HEK293T (cell line): Measurements from ENCODE around the gene TPP2.

ENCODE experiments used
- CTCF ChIA-PET: fragments of 350-600 bp; formaldehyde crosslinking; extraction: SDS; loops from one replicate; lab custom pipeline; 2021; ENCODE audit warnings: antibody characterized with exemption, inconsistent platforms; lab: Yijun Ruan, JAX
- POLR2A ChIA-PET: fragments of 350-600 bp; formaldehyde crosslinking; extraction: SDS; loops from one replicate; lab custom pipeline; 2020; ENCODE audit warnings: antibody characterized with exemption, inconsistent platforms; lab: Yijun Ruan, JAX
- DNase-seq: peaks from one replicate; pipeline ENCODE4 v3.0.0; 2012; ENCODE audit warnings: mixed read lengths; ENCODE audit errors: extremely low spot score
- ARNT ChIP-seq: fragments of 450-650 bp; IDR thresholded peaks from 2 replicates; pipeline ENCODE4 v1.6.1; 2017; ENCODE audit warnings: mild to moderate bottlenecking
- BHLHE40 ChIP-seq: fragments of 450-650 bp; IDR thresholded peaks from 2 replicates; pipeline ENCODE4 v1.6.1; 2016; ENCODE audit warnings: mild to moderate bottlenecking, moderate library complexity, borderline replicate concordance
- CTBP1 ChIP-seq: fragments of 450-650 bp; IDR thresholded peaks from 2 replicates; pipeline ENCODE4 v1.6.1; 2016; ENCODE audit warnings: borderline replicate concordance
- ELF4 ChIP-seq: fragments of 450-650 bp; IDR thresholded peaks from 2 replicates; pipeline ENCODE4 v1.6.1; 2017; ENCODE audit warnings: antibody characterized with exemption
- FOXA1 ChIP-seq: fragments of 450-650 bp; IDR thresholded peaks from 2 replicates; pipeline ENCODE4 v1.6.1; 2016; ENCODE audit warnings: mild to moderate bottlenecking
- FOXK2 ChIP-seq: fragments of 450-650 bp; IDR thresholded peaks from 2 replicates; pipeline ENCODE4 v1.6.1; 2016; ENCODE audit warnings: mild to moderate bottlenecking
- FOXM1 ChIP-seq: fragments of 450-650 bp; IDR thresholded peaks from 2 replicates; pipeline ENCODE4 v1.6.1; 2017; ENCODE audit warnings: mild to moderate bottlenecking, borderline replicate concordance
- HDGF ChIP-seq: fragments of 450-650 bp; IDR thresholded peaks from 2 replicates; pipeline ENCODE4 v1.6.1; 2017; ENCODE audit warnings: antibody characterized with exemption, borderline replicate concordance
- L3MBTL2 ChIP-seq: fragments of 450-650 bp; conservative IDR thresholded peaks from 2 replicates; pipeline ENCODE4 v1.6.1; 2016; ENCODE audit warnings: mild to moderate bottlenecking
- LEF1 ChIP-seq: fragments of 450-650 bp; IDR thresholded peaks from 2 replicates; pipeline ENCODE4 v1.6.1; 2017; ENCODE audit warnings: mild to moderate bottlenecking, borderline replicate concordance
- NFRKB ChIP-seq: fragments of 450-650 bp; IDR thresholded peaks from 2 replicates; pipeline ENCODE4 v1.6.1; 2016; ENCODE audit warnings: mild to moderate bottlenecking, moderate library complexity
- PKNOX1 ChIP-seq: fragments of 450-650 bp; IDR thresholded peaks from 2 replicates; pipeline ENCODE4 v1.6.1; 2016
- SP1 ChIP-seq: fragments of 450-650 bp; IDR thresholded peaks from 2 replicates; pipeline ENCODE4 v1.6.1; 2017
- SUZ12 ChIP-seq: fragments of 450-650 bp; IDR thresholded peaks from 2 replicates; pipeline ENCODE4 v1.6.1; 2016; ENCODE audit warnings: mild to moderate bottlenecking
- TARDBP ChIP-seq: fragments of 450-650 bp; IDR thresholded peaks from 2 replicates; pipeline ENCODE4 v1.6.1; 2016
- ZNF384 ChIP-seq: fragments of 450-650 bp; IDR thresholded peaks from 2 replicates; pipeline ENCODE4 v1.6.1; 2016

The TPP2 gene

GRCh38 chr13:102696465-102696864 lies 99.7 kb downstream of the TPP2 start:
- ChIA-PET POLR2A (no interaction called here), CTCF (no interaction called here)

DNA sequence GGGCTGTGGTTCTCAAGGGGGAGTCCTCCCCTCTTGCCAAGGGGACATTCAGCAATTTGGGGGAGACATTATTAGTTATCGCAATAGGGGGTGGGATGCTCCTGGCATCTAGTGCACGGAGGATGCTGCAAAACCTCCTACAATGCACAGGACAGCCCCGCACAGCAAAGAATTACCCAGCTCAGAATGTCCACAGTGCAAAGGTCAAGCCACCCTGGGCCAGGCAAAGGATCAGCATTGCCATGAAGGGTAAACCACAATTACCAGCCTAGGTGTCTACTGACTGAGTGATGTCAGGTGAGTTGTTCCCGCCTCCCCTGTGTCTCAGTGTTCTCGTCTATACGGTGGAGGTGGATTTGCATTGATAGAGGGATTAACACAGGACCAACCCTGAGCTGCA lies 100.5 kb downstream of the TPP2 start:
- POLR2A ChIA-PET = no interaction called here
- DNase-seq = no peak
- TF ChIP-seq ARNT = no peak
- TF ChIP-seq CTBP1 = no peak
- CTCF ChIA-PET = no interaction called here

More at GRCh38 chr13:102696465-102696864, 99.7 kb downstream of the TPP2 start:
- no peak for DNase-seq
- no peak for TF ChIP-seq FOXA1
- no peak for TF ChIP-seq SP1
- TF ChIP-seq HDGF = no peak
- TF ChIP-seq BHLHE40 = no peak
- no peak for TF ChIP-seq CTBP1
- TF ChIP-seq ELF4 = no peak
- TF ChIP-seq FOXK2 = no peak
- no peak for TF ChIP-seq TARDBP
- no peak for TF ChIP-seq ZNF384
- TF ChIP-seq FOXM1 = no peak
- TF ChIP-seq LEF1 = no peak
- no peak for TF ChIP-seq NFRKB
- no peak for TF ChIP-seq L3MBTL2
- TF ChIP-seq SUZ12 = no peak
- TF ChIP-seq PKNOX1 = no peak
- TF ChIP-seq ARNT = no peak

GRCh38 chr13:102697929-102698648 lies 101.3 kb downstream of the TPP2 start:
- ChIA-PET POLR2A (no interaction called here), CTCF (no interaction called here)
- TF ChIP-seq CTBP1 (no peak), PKNOX1 (no peak), ELF4 (no peak), SUZ12 (no peak), ZNF384 (no peak), NFRKB (no peak), BHLHE40 (no peak), FOXK2 (no peak), TARDBP (no peak), ARNT (no peak)
- no peak for DNase-seq

- CTCF ChIA-PET = no interaction called here
- TF ChIP-seq TARDBP = no peak
- no peak for TF ChIP-seq LEF1
- TF ChIP-seq ZNF384 = no peak
- TF ChIP-seq CTBP1 = no peak
- no peak for TF ChIP-seq ELF4
- no peak for TF ChIP-seq HDGF
- TF ChIP-seq BHLHE40 = no peak
- no peak for TF ChIP-seq SUZ12
- TF ChIP-seq FOXK2 = no peak
- no peak for TF ChIP-seq PKNOX1
- TF ChIP-seq FOXA1 = no peak
- no peak for TF ChIP-seq NFRKB
- TF ChIP-seq ARNT = no peak
- no peak for TF ChIP-seq SP1
- TF ChIP-seq FOXM1 = no peak
- TF ChIP-seq L3MBTL2 = no peak
- no peak for DNase-seq
- POLR2A ChIA-PET = no interaction called here
These were observed 101.8 kb downstream of the TPP2 start for GRCh38 chr13:102698649-102698980.

- TF ChIP-seq NFRKB = no peak
- TF ChIP-seq SP1 = no peak
- no peak for TF ChIP-seq L3MBTL2
- no peak for TF ChIP-seq BHLHE40
- no peak for DNase-seq
- CTCF ChIA-PET = no interaction called here
- POLR2A ChIA-PET = no interaction called here
These were observed 102.7 kb downstream of the TPP2 start for GRCh38 chr13:102699504-102699903.

DNA sequence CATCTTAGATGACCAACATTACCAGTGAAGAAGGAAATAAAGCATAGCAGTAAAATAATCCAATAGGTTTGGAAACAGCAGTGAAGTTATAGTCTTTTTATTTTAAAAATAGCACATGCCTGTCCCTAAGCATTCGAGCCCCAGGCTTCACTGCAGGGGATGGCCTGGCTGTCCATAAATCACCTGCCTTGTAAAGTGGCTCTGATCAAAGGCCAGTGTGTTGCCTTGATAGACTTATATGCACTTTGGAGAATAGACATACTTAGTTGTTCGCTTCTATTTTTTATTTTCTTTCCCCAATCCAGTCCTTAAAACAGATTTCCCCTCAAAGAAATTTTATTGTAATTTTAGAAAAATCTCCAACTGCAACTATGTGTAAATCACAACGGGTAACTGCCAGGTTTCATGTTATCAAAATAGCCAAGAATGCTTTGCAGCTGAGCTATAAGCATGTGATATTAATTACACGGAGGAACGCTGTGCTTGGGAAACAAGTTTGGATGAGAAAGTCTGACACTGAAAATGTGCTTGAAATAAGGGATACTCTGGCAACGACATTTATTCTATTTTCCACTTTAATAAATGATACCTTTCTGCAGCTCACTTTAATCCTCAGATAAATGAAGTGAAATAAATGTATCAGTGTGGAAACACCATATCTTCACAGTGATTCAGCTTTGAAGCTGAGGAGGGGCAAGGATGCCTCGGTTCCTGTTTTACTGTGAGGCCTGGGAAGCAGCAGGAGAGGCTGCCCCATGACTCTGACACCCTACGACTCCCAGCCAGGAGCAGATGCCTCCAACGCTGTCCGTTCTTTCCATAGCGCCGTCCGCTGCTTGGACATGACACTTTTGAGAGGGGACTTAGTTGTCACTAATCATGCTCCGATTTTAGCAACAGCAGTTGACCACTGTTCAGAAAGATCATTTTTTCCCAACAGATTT lies 103.6 kb downstream of the TPP2 start:
- CTCF ChIA-PET = no interaction called here
- POLR2A ChIA-PET = no interaction called here
- no peak for DNase-seq
- TF ChIP-seq PKNOX1 (peak; percentile 74), L3MBTL2 (no peak)
